ENCODE data around the gene LRRC36.

LRRC36 gene

GRCh38 chr16:67326472-67327309 lies at the start of gene LRRC36, which contains the start of gene KCTD19:
Gene LRRC36, plus strand, starts transcription at chr16:67326815. Its CDS starts 48 bp downstream, at chr16:67326863.
Gene KCTD19, minus strand, starts transcription at chr16:67326741. Its CDS starts 34 bp downstream, at chr16:67326707.
- DNase-seq = peak; percentile 54

GRCh38 chr16:67277294-67277998 lies 49.2 kb upstream of the LRRC36 start:
- DNase-seq = no peak

DNA sequence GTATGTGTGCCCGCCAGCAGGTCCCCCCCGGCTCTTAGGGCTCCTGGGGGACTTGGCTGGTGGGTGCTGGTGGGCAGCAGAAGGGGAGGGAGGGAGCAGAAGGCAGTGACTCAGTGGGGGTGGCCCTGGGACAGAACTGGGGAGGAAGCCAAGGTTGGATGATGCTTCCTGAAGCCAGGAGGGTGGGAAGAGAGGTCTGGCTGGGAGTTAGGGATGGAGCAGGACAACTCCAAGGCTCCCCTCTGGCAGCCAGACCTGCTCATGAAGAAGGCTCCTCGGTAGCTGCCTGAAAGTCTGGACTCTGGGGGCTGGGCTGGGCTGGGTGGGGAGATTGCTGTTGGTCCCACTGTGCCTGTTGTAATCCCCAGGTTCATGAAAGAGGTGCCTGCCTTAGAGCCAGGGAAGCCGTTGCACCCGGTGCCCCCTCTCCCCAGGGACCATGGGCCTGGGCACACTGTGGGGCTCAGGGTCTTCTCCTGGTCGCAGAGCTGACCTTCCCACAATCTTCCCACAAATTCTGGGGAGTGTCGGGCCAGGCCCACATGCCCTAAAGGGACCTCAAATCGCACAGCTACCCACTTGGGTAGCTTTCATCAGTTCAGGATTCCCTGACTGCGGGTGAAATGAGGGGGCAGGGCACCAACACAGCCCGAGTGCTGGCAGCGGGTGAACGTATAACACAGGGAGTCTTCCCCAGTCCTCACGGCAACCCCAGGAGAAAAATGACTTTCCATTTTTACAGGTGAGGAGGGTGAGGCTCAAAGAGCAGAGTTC lies 48.4 kb upstream of the LRRC36 start:
- no peak for DNase-seq

DNA sequence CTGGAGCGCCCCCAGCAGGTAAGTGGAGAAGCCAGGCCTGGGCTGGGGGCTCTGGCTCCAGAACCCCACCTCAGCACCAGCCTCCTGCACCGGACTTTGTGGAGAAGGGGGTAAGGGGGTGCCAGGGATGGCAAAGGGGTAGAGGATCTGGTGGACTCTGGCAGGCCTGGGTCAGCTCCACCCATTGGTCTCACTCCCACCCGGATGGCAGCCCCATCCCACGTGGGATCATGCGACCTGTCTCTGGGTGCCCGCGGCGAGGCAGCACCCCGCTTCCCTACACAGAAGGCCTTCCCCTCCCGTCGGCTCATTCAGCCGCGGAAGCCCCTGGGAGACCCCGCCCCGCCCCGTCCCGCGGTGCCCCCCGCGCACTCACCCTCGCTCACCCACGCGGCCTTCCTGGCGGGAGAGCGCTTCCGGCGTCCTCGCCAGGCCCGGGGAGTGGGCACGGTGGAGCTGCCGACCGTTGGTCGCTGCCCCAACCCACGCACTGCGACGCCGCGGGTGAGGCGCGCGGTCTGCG lies 47.8 kb upstream of the LRRC36 start:
- peak; percentile 55 for DNase-seq

DNA sequence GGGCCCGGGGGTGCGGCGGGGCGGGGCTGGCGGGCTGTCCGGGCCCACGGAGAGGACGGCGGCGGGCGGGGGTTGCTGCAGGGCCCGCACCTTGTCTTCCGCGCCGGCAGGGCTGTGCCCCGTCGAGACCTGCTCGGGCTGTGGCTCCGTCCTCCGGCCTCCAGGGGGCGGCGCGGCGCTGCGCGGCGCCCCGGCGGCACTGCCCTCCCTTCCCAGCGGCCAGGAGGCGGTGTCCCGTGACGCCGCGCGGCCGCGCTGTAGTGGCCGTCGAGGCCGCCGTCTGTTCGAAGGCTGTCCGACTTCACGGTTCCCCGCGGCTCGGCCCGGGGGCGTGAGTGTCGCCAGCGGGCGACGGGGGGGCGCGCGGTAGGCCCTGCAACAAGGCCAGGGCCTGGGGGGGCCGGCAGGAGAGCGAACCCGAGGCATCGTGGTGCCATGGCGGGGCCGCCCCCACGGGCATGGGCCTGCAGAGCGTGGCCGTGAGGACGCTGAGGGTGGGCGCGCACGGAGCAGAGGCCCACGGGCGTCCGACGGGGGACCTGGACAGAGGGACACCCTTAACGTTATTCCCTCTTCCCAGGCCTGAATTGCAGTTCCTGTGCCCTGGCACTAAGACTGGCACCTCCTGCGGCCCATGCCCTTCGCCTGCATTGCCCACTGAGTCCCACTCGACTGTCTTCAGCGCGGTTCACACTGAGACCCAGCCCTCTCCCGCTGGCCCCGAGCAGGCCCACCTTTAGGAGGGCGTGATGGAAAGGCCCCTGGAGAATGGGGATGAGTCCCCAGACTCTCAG lies 47.1 kb upstream of the LRRC36 start, which contains the start of gene PLEKHG4:
Gene PLEKHG4 (plus strand): TSS at position 237 of the 794 bp plus-strand sequence. CDS start 513 bp downstream, at position 750.
- DNase-seq = peak; percentile 85

DNA sequence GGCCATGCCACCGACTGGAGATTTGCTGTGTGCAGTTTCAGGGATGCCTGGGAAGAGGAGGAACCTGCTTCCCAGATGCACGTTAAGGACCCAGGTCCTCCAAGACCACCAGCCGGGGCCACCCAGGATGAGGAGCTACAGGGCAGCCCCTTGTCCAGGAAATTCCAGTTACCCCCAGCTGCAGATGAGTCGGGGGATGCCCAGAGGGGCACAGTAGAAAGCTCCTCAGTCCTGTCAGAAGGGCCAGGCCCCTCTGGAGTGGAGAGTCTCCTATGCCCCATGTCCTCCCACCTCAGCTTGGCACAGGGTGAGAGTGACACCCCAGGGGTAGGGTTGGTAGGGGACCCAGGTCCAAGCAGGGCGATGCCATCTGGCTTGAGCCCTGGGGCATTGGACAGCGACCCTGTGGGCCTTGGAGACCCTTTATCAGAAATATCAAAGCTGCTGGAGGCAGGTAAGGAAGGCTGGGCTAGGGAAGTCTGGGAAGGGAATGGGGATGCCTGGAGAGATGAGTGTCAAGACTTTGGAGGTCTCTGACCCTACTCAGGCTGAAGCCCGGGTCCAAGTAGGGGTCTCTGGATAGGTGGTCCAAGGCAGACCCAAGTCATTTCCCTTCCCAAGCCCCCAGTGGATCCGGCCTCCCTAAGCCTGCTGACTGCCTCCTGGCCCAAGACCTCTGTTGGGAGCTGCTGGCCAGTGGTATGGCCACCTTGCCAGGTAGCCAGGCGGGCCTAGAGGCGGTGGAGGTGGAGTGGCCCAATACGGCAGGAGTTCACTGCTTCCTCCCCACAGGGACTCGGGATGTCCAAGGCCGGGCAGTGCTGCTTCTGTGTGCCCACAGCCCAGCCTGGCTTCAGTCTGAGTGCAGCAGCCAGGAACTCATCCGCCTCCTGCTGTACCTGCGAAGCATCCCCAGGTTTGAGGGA lies 46.3 kb upstream of the LRRC36 start:
- no peak for DNase-seq

DNA sequence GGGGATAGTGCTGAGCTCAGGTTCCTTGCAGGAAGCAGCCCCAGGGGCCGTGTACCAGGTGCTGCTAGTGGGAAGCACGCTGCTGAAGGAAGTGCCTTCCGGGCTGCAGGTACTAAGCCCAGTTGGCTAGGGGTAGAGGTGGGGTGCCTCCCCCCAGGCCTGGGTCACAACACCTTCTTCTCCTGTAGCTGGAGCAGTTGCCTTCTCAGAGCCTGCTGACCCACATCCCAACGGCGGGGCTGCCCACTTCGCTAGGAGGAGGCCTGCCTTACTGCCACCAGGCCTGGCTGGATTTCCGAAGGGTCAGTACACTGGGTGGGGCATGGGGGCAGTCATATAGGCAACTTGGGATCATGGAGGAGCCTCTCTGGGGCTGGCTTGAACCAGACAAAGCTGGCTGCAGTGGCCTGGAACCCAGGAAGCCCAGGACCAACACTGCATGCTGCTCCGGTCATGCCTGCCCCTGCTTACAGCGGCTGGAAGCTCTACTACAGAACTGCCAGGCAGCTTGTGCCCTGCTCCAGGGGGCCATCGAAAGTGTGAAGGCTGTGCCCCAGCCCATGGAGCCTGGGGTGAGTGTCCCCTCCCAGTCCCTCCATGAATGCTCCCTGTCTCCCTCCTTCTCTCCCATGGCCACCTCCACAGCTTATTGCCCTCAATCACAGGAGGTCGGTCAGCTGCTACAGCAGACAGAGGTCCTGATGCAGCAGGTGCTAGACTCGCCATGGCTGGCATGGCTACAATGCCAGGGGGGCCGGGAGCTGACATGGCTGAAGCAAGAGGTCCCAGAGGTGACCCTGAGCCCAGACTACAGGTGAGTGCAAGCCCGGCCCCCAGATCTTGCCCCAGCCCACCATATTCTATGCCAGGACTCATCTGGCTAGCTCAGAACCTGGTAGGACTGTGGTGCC lies 44.8 kb upstream of the LRRC36 start:
- no peak for DNase-seq

GRCh38 chr16:67282447-67282805 lies 44.2 kb upstream of the LRRC36 start:
- no peak for DNase-seq

- DNase-seq = no peak
These were observed 43.4 kb upstream of the LRRC36 start for GRCh38 chr16:67283039-67283825.

- DNase-seq = no peak
These were observed 42.6 kb upstream of the LRRC36 start for GRCh38 chr16:67283826-67284555.

DNA sequence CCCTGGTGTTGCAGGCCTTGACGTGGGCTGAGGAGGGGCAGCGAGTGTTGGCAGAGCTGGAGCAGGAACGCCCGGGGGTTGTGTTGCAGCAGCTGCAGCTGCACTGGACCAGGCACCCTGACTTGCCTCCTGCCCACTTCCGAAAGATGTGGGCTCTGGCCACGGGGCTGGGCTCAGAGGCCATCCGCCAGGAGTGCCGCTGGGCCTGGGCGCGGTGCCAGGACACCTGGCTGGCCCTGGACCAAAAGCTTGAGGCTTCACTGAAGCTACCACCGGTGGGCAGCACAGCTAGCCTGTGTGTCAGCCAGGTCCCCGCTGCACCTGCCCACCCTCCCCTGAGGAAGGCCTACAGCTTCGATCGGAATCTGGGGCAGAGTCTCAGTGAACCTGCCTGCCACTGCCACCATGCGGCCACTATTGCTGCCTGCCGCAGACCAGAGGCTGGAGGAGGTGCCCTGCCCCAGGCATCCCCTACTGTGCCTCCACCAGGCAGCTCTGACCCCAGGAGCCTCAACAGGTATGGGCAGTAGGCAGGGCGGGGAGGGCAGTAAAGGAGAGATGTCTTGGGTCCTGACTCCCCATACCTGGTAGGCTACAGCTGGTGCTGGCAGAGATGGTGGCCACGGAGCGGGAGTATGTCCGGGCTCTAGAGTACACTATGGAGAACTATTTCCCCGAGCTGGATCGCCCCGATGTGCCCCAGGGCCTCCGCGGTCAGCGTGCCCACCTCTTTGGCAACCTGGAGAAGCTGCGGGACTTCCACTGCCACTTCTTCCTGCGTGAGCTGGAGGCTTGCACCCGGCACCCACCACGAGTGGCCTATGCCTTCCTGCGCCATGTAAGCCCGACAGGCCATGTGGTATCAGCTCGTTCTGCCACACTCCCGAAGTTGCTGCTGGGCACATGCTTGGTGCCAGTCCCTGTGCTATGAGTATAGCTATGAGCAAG lies 41.6 kb upstream of the LRRC36 start:
- no peak for DNase-seq

GRCh38 chr16:67286441-67287235 lies 40.0 kb upstream of the LRRC36 start:
- no peak for DNase-seq

GRCh38 chr16:67287960-67288359 lies 38.7 kb upstream of the LRRC36 start:
- no peak for DNase-seq

DNA sequence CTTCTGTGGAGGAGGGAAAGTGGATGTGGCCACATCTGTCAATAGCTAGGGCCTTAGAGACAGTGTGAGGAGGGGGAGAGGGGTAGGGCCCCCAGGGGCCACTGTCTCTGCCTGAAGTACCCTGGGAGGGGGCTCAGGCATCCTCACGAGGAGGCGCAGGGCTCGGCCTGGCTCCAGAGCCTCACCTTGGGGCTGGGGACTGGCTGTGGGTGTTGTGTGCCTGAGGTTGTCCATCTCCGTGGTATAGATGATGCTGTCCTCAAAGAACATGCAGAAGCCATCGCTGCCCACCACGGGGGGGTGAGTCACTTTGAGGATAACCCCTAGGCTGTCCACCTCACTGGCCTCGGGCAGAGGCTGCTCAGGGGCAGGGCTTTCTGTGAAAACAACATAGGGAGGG lies 35.2 kb upstream of the LRRC36 start:
- no peak for DNase-seq

- DNase-seq = no peak
These were observed 32.4 kb upstream of the LRRC36 start for GRCh38 chr16:67294171-67294757.

GRCh38 chr16:67294938-67295361 lies 31.7 kb upstream of the LRRC36 start:
- no peak for DNase-seq

Measured in CD4-positive, alpha-beta T cell treated with Interleukin-6 for 4 hours (primary cell).